Panc1 (cell line): ENCODE results near the gene TMCO6. TPM values are rescaled to one million over a fixed set of nuclear protein-coding genes. Genes with fewer than 3 reads are reported as not detected.

Experiments used
- ATAC-seq: fragments of 200-7000 bp; cut with Tn5 transposase; 2 replicates; pipeline ENCODE4 v1.9.1; 2020; ENCODE audit warnings: mild to moderate bottlenecking, moderate library complexity
- BruUV-seq: library from RNA; stranded (reverse); fragments of 400-500 nt; replicated peaks from 2 replicates; lab custom pipeline; 2021; lab: Mats Ljungman, UMichigan
- CTCF ChIA-PET: fragments of 300-600 bp; sonication (Branson Sonifier 250); formaldehyde crosslinking; loops from one replicate; lab custom pipeline; 2022; ENCODE audit warnings: antibody characterized with exemption; lab: Charles Lee
- POLR2A ChIA-PET: fragments of 300-600 bp; sonication (Branson Sonifier 250); formaldehyde crosslinking; loops from one replicate; lab custom pipeline; 2022; ENCODE audit warnings: antibody characterized with exemption; lab: Charles Lee
- DNase-seq: peaks from one replicate; pipeline ENCODE4 v3.0.0-alpha.2; 2010; ENCODE audit warnings: low read depth, low spot score
- H3K27ac ChIP-seq: 2 replicates; pipeline ENCODE4 v1.5.1; 2011; ENCODE audit warnings: mild to moderate bottlenecking, low read length, inconsistent platforms
- H3K27me3 ChIP-seq: fragments of 200-500 bp; sonication (Bioruptor generic); 2 replicates; pipeline ENCODE4 v1.6.0; 2014; ENCODE audit warnings: low read length, inconsistent platforms; ENCODE audit not compliant: control insufficient read depth, insufficient read depth
- H3K36me3 ChIP-seq: fragments of 200-500 bp; sonication (Bioruptor generic); 2 replicates; pipeline ENCODE4 v1.5.1; 2014; ENCODE audit warnings: inconsistent platforms, mild to moderate bottlenecking, low read length, moderate library complexity; ENCODE audit not compliant: control insufficient read depth, insufficient read depth
- H3K4me1 ChIP-seq: 2 replicates; pipeline ENCODE4 v1.5.1; 2011; ENCODE audit warnings: inconsistent platforms, mild to moderate bottlenecking, low read length, moderate library complexity; ENCODE audit not compliant: control insufficient read depth, insufficient read depth
- H3K4me3 ChIP-seq, 2 experiments: 2 replicates each; pipeline ENCODE4 v1.5.1; 2011 to 2012; ENCODE audit warnings: low read depth in 2 of 2, low read length in 2 of 2, mild to moderate bottlenecking in 2 of 2, inconsistent platforms in 1 of 2, moderate library complexity in 1 of 2
- H3K9me3 ChIP-seq: fragments of 200-500 bp; sonication (Bioruptor generic); 2 replicates; pipeline ENCODE4 v1.5.1; 2014; ENCODE audit warnings: low read depth, mild to moderate bottlenecking, inconsistent platforms, low read length, moderate library complexity; ENCODE audit not compliant: control insufficient read depth, insufficient read depth
- POLR2AphosphoS5 ChIP-seq: IDR thresholded peaks from 2 replicates; pipeline ENCODE4 v1.6.1; 2012; ENCODE audit warnings: mild to moderate bottlenecking, low read depth, low read length, moderate library complexity
- SIN3A ChIP-seq: IDR thresholded peaks from 2 replicates; pipeline ENCODE4 v1.6.1; 2012; ENCODE audit warnings: low read depth, mild to moderate bottlenecking, low read length, moderate library complexity, borderline replicate concordance; ENCODE audit not compliant: insufficient read depth
- TCF7L2 ChIP-seq: IDR thresholded peaks from 2 replicates; pipeline ENCODE4 v1.6.1; 2011; ENCODE audit warnings: mild to moderate bottlenecking, low read depth, low read length, inconsistent platforms
- in situ Hi-C: cut with HindIII; loops from 2 replicates; pipeline ENCODE4 v1.10.0; 2016; ENCODE audit warnings: low sequenced_read_pairs, low pct_unique_long_range_greater_than_20kb
- intact Hi-C: fragments of 100-400 bp; cut with micrococcal nuclease; formaldehyde crosslinking; loops from one replicate; pipeline ENCODE4 v1.10.0; 2022; ENCODE audit not compliant: unreplicated experiment
- total RNA-seq: library from RNA; stranded (reverse); gene quantifications from one replicate; pipeline ENCODE4 v1.2.1, GENCODE V29; 2021; ENCODE audit not compliant: unreplicated experiment
- TF ChIP-seq, protein P1 (sequence below), 2 experiments: IDR thresholded peaks; 2 replicates each; pipeline ENCODE4 v1.6.1; 2011 to 2012; ENCODE audit warnings: low read depth in 2 of 2, control low read depth in 1 of 2, low read length in 1 of 2, mild to moderate bottlenecking in 1 of 2, moderate library complexity in 1 of 2; ENCODE audit not compliant: insufficient read depth in 1 of 2
- TF ChIP-seq, protein P2 (sequence below): fragments of 450-650 bp; IDR thresholded peaks from 2 replicates; pipeline ENCODE4 v1.5.1; 2017; ENCODE audit warnings: mild to moderate bottlenecking

The TMCO6 gene
- total RNA-seq, 1 experiment from 2014 or later, result 18.9 TPM

DNA sequence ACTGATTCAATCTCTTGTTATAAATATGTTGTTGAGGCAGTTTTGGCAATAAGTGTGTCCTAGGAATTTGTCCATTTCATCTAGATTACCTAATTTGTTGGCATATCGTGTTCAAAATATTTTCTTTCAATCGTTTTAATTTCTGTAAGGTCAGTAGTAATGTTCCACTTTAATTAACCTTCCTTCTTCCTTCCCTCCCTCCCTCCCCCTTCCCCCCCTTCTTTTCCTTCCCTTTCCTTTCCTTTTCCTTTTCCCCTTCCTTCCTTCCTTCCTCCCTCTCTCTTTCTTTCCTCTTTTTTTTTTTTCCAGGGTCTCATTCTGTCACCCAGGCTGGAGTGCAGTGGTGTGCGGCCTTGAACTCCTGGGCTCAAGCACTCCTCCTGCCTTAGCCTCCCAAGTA lies 33.4 kb upstream of the TMCO6 start:
- no peaks in the 10 kb centered on the region for H3K4me1 ChIP-seq
- H3K9me3 ChIP-seq, result no peaks in the 10 kb centered on the region
- H3K36me3 ChIP-seq, result no peaks in the 10 kb centered on the region
- CTCF ChIA-PET, result no interaction called here
- no peak overlapping the region for H3K4me3 ChIP-seq
- intact Hi-C loops, result no loop called here
- POLR2A ChIA-PET, result no interaction called here
- no TSS peak for BruUV-seq
- H3K27ac ChIP-seq, result no peak overlapping the region
- DNase-seq, result no peak
- in situ Hi-C loops, result no loop called here
- no peaks in the 10 kb centered on the region for H3K27me3 ChIP-seq
- no peak for ATAC-seq
- TF ChIP-seq SIN3A, result no peak
- TF ChIP-seq TCF7L2, result no peak
- no peak for TF ChIP-seq POLR2AphosphoS5
- TF ChIP-seq, protein P1, sequence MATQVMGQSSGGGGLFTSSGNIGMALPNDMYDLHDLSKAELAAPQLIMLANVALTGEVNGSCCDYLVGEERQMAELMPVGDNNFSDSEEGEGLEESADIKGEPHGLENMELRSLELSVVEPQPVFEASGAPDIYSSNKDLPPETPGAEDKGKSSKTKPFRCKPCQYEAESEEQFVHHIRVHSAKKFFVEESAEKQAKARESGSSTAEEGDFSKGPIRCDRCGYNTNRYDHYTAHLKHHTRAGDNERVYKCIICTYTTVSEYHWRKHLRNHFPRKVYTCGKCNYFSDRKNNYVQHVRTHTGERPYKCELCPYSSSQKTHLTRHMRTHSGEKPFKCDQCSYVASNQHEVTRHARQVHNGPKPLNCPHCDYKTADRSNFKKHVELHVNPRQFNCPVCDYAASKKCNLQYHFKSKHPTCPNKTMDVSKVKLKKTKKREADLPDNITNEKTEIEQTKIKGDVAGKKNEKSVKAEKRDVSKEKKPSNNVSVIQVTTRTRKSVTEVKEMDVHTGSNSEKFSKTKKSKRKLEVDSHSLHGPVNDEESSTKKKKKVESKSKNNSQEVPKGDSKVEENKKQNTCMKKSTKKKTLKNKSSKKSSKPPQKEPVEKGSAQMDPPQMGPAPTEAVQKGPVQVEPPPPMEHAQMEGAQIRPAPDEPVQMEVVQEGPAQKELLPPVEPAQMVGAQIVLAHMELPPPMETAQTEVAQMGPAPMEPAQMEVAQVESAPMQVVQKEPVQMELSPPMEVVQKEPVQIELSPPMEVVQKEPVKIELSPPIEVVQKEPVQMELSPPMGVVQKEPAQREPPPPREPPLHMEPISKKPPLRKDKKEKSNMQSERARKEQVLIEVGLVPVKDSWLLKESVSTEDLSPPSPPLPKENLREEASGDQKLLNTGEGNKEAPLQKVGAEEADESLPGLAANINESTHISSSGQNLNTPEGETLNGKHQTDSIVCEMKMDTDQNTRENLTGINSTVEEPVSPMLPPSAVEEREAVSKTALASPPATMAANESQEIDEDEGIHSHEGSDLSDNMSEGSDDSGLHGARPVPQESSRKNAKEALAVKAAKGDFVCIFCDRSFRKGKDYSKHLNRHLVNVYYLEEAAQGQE (IDR thresholded peaks at IDR 0.05; ENCODE audit: insufficient read depth in 1 of 2, low read depth in 2 of 2, low read length in 1 of 2), result no peak
- TF ChIP-seq, protein P2, sequence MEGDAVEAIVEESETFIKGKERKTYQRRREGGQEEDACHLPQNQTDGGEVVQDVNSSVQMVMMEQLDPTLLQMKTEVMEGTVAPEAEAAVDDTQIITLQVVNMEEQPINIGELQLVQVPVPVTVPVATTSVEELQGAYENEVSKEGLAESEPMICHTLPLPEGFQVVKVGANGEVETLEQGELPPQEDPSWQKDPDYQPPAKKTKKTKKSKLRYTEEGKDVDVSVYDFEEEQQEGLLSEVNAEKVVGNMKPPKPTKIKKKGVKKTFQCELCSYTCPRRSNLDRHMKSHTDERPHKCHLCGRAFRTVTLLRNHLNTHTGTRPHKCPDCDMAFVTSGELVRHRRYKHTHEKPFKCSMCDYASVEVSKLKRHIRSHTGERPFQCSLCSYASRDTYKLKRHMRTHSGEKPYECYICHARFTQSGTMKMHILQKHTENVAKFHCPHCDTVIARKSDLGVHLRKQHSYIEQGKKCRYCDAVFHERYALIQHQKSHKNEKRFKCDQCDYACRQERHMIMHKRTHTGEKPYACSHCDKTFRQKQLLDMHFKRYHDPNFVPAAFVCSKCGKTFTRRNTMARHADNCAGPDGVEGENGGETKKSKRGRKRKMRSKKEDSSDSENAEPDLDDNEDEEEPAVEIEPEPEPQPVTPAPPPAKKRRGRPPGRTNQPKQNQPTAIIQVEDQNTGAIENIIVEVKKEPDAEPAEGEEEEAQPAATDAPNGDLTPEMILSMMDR, result no peak

DNA sequence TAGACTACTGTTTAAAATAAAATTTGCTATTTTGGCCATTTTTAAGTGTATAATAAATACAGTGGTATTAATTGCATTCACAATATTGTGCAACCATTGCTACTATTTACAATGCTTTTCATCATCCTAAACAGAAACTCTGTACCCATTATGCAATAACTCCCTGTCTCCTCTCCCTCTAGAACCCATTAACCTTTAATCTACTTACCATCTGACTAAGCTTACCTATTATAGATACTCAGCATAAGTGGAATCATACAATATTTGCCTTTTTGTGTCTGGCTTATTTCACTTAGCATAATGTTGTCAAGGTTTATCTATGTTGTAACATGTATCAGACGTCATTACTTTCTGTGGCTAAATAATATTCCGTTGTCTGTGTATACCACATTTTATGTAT lies 32.2 kb upstream of the TMCO6 start:
- Histone ChIP-seq H3K36me3 (no peaks in the 10 kb centered on the region), H3K4me1 (no peaks in the 10 kb centered on the region), H3K27me3 (no peaks in the 10 kb centered on the region), H3K27ac (no peak overlapping the region), H3K9me3 (no peaks in the 10 kb centered on the region), H3K4me3 (no peak overlapping the region)
- POLR2A ChIA-PET, result no interaction called here
- intact Hi-C loops (no loop called here), in situ Hi-C loops (no loop called here)
- DNase-seq (no peak), ATAC-seq (no peak)
- BruUV-seq, result no TSS peak
- TF ChIP-seq, protein P1 (IDR thresholded peaks at IDR 0.05; ENCODE audit: insufficient read depth in 1 of 2, low read depth in 2 of 2, low read length in 1 of 2), result no peak
- TF ChIP-seq TCF7L2, result no peak
- no peak for TF ChIP-seq POLR2AphosphoS5
- no peak for TF ChIP-seq SIN3A
- TF ChIP-seq, protein P2, result no peak
- CTCF ChIA-PET, result interaction anchor here (0.7 kb wide), 1 partner anchor 13 kb away, joined by 3 read pairs; no protein-coding TSS in a partner anchor
